HepG2 (cell line): ENCODE data around the gene GIN1. TPM values are rescaled to one million over a fixed set of nuclear protein-coding genes. Genes with fewer than 3 reads are reported as not detected.

Experiments
- ATAC-seq: fragments of 200-7000 bp; cut with Tn5 transposase; 3 replicates; pipeline ENCODE4 v1.9.1; 2020; ENCODE audit warnings: mild to moderate bottlenecking, moderate library complexity
- BruUV-seq: library from RNA; stranded (reverse); fragments of 400-500 nt; replicated peaks from 2 replicates; lab custom pipeline; 2021; lab: Mats Ljungman, UMichigan
- CTCF ChIA-PET: fragments of 300-600 bp; formaldehyde crosslinking; extraction: SDS; loops from one replicate; lab custom pipeline; 2021; ENCODE audit warnings: low total read pairs, inconsistent platforms, low intra/inter-chr PET ratio; lab: Yijun Ruan, JAX
- POLR2A ChIA-PET: fragments of 350-600 bp; sonication (Branson Sonifier 250); formaldehyde crosslinking; loops from one replicate; lab custom pipeline; 2020; ENCODE audit warnings: antibody characterized with exemption, inconsistent platforms; lab: Yijun Ruan, JAX
- DNase-seq: peaks from one replicate; pipeline ENCODE4 v3.0.0-alpha.2; 2015; ENCODE audit warnings: low spot score
- FAIRE-seq: peaks from 3 replicates; lab custom pipeline; 2011; peaks lifted over from hg19 to GRCh38; lab: Jason Lieb, UNC
- H2AFZ ChIP-seq: one replicate; pipeline ENCODE4 v1.6.1; 2011; ENCODE audit warnings: low read length, inconsistent platforms
- H3K27ac ChIP-seq: fragments of 300-600 bp; 3 replicates; pipeline ENCODE4 v1.8.0; 2011; ENCODE audit warnings: mixed run types, mild to moderate bottlenecking, mixed read lengths, low read length, inconsistent platforms; ENCODE audit not compliant: insufficient read depth; ENCODE audit errors: extremely low read length
- H3K27me3 ChIP-seq, 2 experiments: fragments of 200-600 bp in 1 of 2; 2 replicates in 1 of 2; 3 replicates in 1 of 2; pipeline versions ENCODE4 v1.6.0 to v1.8.0; 2011; ENCODE audit warnings: low read length in 2 of 2, mild to moderate bottlenecking in 2 of 2, moderate library complexity in 2 of 2, inconsistent platforms in 1 of 2; ENCODE audit not compliant: insufficient read depth in 2 of 2, control insufficient read depth in 1 of 2
- H3K36me3 ChIP-seq, 2 experiments: fragments of 200-600 bp in 1 of 2; replicated peaks in 1 of 2; 2 replicates in 1 of 2; 3 replicates in 1 of 2; pipeline versions ENCODE4 v1.5.1 to v1.8.0; 2011; ENCODE audit warnings: low read length in 2 of 2, inconsistent platforms in 1 of 2; ENCODE audit not compliant: insufficient read depth in 2 of 2, control insufficient read depth in 1 of 2
- H3K4me1 ChIP-seq: 2 replicates; pipeline ENCODE4 v1.5.1; 2012; ENCODE audit warnings: low read length, inconsistent platforms; ENCODE audit not compliant: insufficient read depth
- H3K4me2 ChIP-seq: 2 replicates; pipeline ENCODE4 v1.6.0; 2011; ENCODE audit warnings: low read depth, low read length, inconsistent platforms
- H3K4me3 ChIP-seq, 3 experiments: fragments of 200-600 bp in 1 of 3; sonication (generic), shearing (Covaris generic) in 1 of 3; replicated peaks in 1 of 3; 2 replicates each; pipeline ENCODE4 v1.5.1; 2011 to 2016; ENCODE audit warnings: low read length in 3 of 3, inconsistent platforms in 2 of 3, low read depth in 2 of 3, mild to moderate bottlenecking in 2 of 3, control low read depth in 1 of 3, mixed read lengths in 1 of 3; ENCODE audit not compliant: insufficient read depth in 1 of 3
- H3K79me2 ChIP-seq: one replicate; pipeline ENCODE4 v1.6.1; 2011; ENCODE audit warnings: low read length, inconsistent platforms; ENCODE audit not compliant: insufficient read depth
- H3K9ac ChIP-seq: 2 replicates; pipeline ENCODE4 v1.6.0; 2011; ENCODE audit warnings: mild to moderate bottlenecking, low read depth, low read length, inconsistent platforms; ENCODE audit not compliant: insufficient read depth
- H3K9me3 ChIP-seq: 2 replicates; pipeline ENCODE4 v1.5.1; 2012; ENCODE audit warnings: mild to moderate bottlenecking, low read length
- H4K20me1 ChIP-seq: 2 replicates; pipeline ENCODE4 v1.6.0; 2011; ENCODE audit warnings: inconsistent platforms, mild to moderate bottlenecking, low read length, moderate library complexity; ENCODE audit not compliant: insufficient read depth
- ARHGAP35 ChIP-seq: sonication (generic); formaldehyde crosslinking; IDR thresholded peaks from 2 replicates; pipeline ENCODE4 v1.9.0; 2022; ENCODE audit warnings: mild to moderate bottlenecking, inconsistent platforms, moderate library complexity, missing genetic modification reagents, borderline replicate concordance
- EED ChIP-seq: sonication (generic); formaldehyde crosslinking; IDR thresholded peaks from 2 replicates; pipeline ENCODE4 v1.5.0; 2020; ENCODE audit warnings: mild to moderate bottlenecking, missing genetic modification reagents
- HNRNPUL1 ChIP-seq: fragments of 200-400 bp; formaldehyde crosslinking; IDR thresholded peaks from 2 replicates; pipeline ENCODE4 v1.6.1; 2017; ENCODE audit warnings: low read depth, mild to moderate bottlenecking, low read length, moderate library complexity
- KMT2B ChIP-seq: IDR thresholded peaks from 2 replicates; pipeline ENCODE4 v1.6.1; 2016; ENCODE audit warnings: missing genetic modification reagents, missing compliant biosample characterization
- MAFG ChIP-seq: sonication (generic); formaldehyde crosslinking; IDR thresholded peaks from 2 replicates; pipeline ENCODE4 v1.5.1; 2020; ENCODE audit warnings: mild to moderate bottlenecking, missing genetic modification reagents
- MAFK ChIP-seq, 2 experiments: IDR thresholded peaks in 1 of 2; conservative IDR thresholded peaks in 1 of 2; 2 replicates each; pipeline ENCODE4 v1.6.1; 2011; ENCODE audit warnings: improper control_type of control experiment in 2 of 2, low read length in 2 of 2
- SOX5 ChIP-seq: IDR thresholded peaks from 2 replicates; pipeline ENCODE4 v1.6.1; 2016; ENCODE audit warnings: borderline replicate concordance
- ZBTB7A ChIP-seq: sonication (generic); formaldehyde crosslinking; IDR thresholded peaks from 2 replicates; pipeline ENCODE4 v1.8.0; 2022; ENCODE audit warnings: mild to moderate bottlenecking, missing genetic modification reagents
- ZNF430 ChIP-seq: sonication (generic); formaldehyde crosslinking; IDR thresholded peaks from 2 replicates; pipeline ENCODE4 v1.9.0; 2021; ENCODE audit warnings: mild to moderate bottlenecking, missing genetic modification reagents
- ZNF607 ChIP-seq: sonication (generic); formaldehyde crosslinking; IDR thresholded peaks from 2 replicates; pipeline ENCODE4 v1.5.1; 2020; ENCODE audit warnings: missing genetic modification reagents, mild to moderate bottlenecking, borderline replicate concordance
- WGBS: methylation state at CpG from one replicate; pipeline ENCODE4 v1.1.6; 2017; ENCODE audit warnings: low lambda C conversion rate; 5-methylcytosine and 5-hydroxymethylcytosine counted together
- in situ Hi-C: cut with HindIII; loops from 2 replicates; pipeline ENCODE4 v1.10.0; 2017; ENCODE audit warnings: low pct_unique_long_range_greater_than_20kb; ENCODE audit not compliant: extremely low pct_ligation_motif_present
- intact Hi-C: fragments of 100-400 bp; cut with micrococcal nuclease; formaldehyde crosslinking; loops from one replicate; pipeline ENCODE4 v1.10.0; 2022; ENCODE audit not compliant: unreplicated experiment
- polyA plus RNA-seq, 8 experiments: library from polyadenylated mRNA; depleted of rRNA in 3 of 8; stranded (reverse) in 7 of 8; unstranded in 1 of 8; fragments of >200 nt; fragmentation: Illumina TruSeq in 4 of 8; extraction: Trizol in 4 of 8; gene quantifications; 2 replicates each; pipeline versions ENCODE4 v1.2.1 to v1.2.3, GENCODE V29; 2011 to 2016; ENCODE audit warnings: low read depth in 4 of 8, missing spikeins in 1 of 8, mixed read lengths in 1 of 8; ENCODE audit not compliant: insufficient read depth in 1 of 8
- total RNA-seq, 5 experiments: library from RNA; depleted of rRNA; stranded (reverse); fragments of >200 nt; fragmentation: Illumina TruSeq; extraction: Trizol; gene quantifications; 2 replicates each; pipeline ENCODE4 v1.2.3, GENCODE V29; 2016; ENCODE audit warnings: low read depth in 1 of 5
- TF ChIP-seq, protein P1 (sequence below): sonication (generic); formaldehyde crosslinking; IDR thresholded peaks from 2 replicates; pipeline ENCODE4 v1.9.0; 2021; ENCODE audit warnings: missing genetic modification reagents, borderline replicate concordance
- TF ChIP-seq, protein P2 (sequence below): sonication (generic); formaldehyde crosslinking; IDR thresholded peaks from 2 replicates; pipeline ENCODE4 v1.4.0; 2020; ENCODE audit warnings: missing genetic modification reagents, mild to moderate bottlenecking, borderline replicate concordance

Gene GIN1
- total and polyA plus RNA-seq, 2 of the 13 experiments (the other 11 are each of a cell fraction or from before 2014, with no cell fraction given): 1.7 to 7.7 TPM

DNA sequence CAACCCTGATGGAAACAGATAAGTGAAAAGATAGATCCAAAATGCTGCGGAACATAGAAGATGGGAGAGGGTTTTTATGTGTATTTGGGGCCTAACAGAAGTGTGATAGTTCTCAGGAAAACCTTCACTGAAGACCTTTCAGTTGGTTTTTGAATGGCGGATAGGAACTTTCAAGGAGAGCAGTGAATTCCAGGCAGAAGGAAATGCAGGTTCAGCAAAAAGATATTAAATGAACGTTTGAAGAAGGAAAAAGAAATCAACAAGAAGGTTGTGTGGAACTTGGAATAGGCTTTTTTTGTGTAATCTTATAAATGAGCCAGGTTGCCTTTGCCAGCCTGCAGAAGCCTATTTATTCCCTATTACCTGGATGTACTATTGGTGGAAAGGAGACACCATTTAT lies 2.3 kb upstream of the GIN1 start:
- peaks cover 33% of the 10 kb centered on the region for H3K4me1 ChIP-seq
- H3K9me3 ChIP-seq: no peaks in the 10 kb centered on the region
- no peak overlapping the region for H3K9ac ChIP-seq
- ATAC-seq (no peak), FAIRE-seq (no peak), DNase-seq (no peak)
- H4K20me1 ChIP-seq: no peaks in the 10 kb centered on the region
- intact Hi-C loops: no loop called here
- POLR2A ChIA-PET: no interaction called here
- no peak overlapping the region for H3K4me3 ChIP-seq
- CTCF ChIA-PET: no interaction called here
- H3K79me2 ChIP-seq: peaks cover 50% of the 10 kb centered on the region
- H3K36me3 ChIP-seq: no peaks in the 10 kb centered on the region
- H2AFZ ChIP-seq: no peak overlapping the region
- H3K27ac ChIP-seq: no peak overlapping the region
- H3K27me3 ChIP-seq: no peaks in the 10 kb centered on the region; a peak in 1 of 5 replicates
- in situ Hi-C loops: no loop called here
- H3K4me2 ChIP-seq: peak overlapping the region; percentile 89
- 84% methylated on average over 3 of the region's 3 CpGs for WGBS
- BruUV-seq: no TSS peak
- TF ChIP-seq ARHGAP35 (CRISPR knock-in tag): no peak
- TF ChIP-seq ZBTB7A (CRISPR knock-in tag): no peak
- no peak for TF ChIP-seq SOX5 (CRISPR knock-in tag)
- no peak for TF ChIP-seq HNRNPUL1
- TF ChIP-seq MAFG (CRISPR knock-in tag): no peak
- peak; percentile 43 to 52 for TF ChIP-seq MAFK (conservative IDR thresholded peaks at IDR 0.05 in 1 of 2, IDR thresholded peaks at IDR 0.05 in 1 of 2; ENCODE audit: low read length in 2 of 2)
- TF ChIP-seq ZNF430 (CRISPR knock-in tag): no peak
- no peak for TF ChIP-seq ZNF607 (CRISPR knock-in tag)

DNA sequence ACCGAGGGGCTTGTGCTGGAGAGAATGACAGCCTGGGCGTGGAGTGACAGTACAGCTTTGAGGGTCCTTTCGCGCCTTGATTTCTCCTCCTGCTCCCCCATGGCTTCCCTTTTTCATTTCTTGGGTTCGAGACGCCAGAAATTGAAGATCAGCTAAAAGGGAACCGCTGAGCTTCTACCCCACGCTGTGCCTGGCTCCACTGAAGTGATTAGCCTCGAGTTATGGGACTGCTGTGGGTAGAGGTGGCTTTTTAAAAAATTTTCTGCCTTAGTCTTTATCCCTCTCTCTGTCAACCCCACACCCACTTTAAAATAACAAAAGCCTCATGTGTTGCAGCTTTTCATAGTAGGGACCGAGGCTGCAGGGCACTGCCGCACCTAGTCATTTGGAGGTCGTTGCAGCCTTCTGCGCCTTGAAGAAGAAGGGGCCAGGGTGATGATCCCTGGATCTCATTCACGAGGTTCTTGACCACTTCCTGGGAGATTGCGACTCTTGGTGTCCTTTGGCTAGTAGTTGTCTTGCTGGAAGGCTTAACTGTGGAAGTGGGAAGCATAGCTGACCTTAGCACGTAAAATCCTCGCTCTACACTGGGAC lies 766 bp upstream of the GIN1 start:
- Histone ChIP-seq H3K27ac (peak overlapping the region; percentile 98), H3K4me3 (peak overlapping the region; percentile 91 to 97 (median 94)), H3K36me3 (no peaks in the 10 kb centered on the region), H3K4me1 (peaks cover 33% of the 10 kb centered on the region), H2AFZ (peak overlapping the region; percentile 81), H3K79me2 (peaks cover 64% of the 10 kb centered on the region), H3K27me3 (no peaks in the 10 kb centered on the region; a peak in 1 of 5 replicates), H3K9me3 (no peaks in the 10 kb centered on the region), H4K20me1 (no peaks in the 10 kb centered on the region), H3K9ac (peak overlapping the region; percentile 90), H3K4me2 (peak overlapping the region; percentile 89)
- POLR2A ChIA-PET: interaction anchor here (1.2 to 1.4 kb wide), 5 partner anchors 11 to 439 kb away, joined by 3 to 15 read pairs (median 5); partner anchors contain the start of gene PAM
- WGBS: 1% methylated on average over 13 of the region's 17 CpGs
- intact Hi-C loops: loop anchor here (1.0 kb wide), 1 partner anchor 19 kb away; no protein-coding TSS in a partner anchor
- DNase-seq (peak; percentile 1), FAIRE-seq (no peak), ATAC-seq (peak; percentile 19)
- CTCF ChIA-PET: no interaction called here
- in situ Hi-C loops: no loop called here
- TSS peak; percentile 68 for BruUV-seq
- TF ChIP-seq, protein P1, sequence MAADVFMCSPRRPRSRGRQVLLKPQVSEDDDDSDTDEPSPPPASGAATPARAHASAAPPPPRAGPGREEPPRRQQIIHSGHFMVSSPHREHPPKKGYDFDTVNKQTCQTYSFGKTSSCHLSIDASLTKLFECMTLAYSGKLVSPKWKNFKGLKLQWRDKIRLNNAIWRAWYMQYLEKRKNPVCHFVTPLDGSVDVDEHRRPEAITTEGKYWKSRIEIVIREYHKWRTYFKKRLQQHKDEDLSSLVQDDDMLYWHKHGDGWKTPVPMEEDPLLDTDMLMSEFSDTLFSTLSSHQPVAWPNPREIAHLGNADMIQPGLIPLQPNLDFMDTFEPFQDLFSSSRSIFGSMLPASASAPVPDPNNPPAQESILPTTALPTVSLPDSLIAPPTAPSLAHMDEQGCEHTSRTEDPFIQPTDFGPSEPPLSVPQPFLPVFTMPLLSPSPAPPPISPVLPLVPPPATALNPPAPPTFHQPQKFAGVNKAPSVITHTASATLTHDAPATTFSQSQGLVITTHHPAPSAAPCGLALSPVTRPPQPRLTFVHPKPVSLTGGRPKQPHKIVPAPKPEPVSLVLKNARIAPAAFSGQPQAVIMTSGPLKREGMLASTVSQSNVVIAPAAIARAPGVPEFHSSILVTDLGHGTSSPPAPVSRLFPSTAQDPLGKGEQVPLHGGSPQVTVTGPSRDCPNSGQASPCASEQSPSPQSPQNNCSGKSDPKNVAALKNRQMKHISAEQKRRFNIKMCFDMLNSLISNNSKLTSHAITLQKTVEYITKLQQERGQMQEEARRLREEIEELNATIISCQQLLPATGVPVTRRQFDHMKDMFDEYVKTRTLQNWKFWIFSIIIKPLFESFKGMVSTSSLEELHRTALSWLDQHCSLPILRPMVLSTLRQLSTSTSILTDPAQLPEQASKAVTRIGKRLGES (CRISPR knock-in tag): no peak
- TF ChIP-seq, protein P2, sequence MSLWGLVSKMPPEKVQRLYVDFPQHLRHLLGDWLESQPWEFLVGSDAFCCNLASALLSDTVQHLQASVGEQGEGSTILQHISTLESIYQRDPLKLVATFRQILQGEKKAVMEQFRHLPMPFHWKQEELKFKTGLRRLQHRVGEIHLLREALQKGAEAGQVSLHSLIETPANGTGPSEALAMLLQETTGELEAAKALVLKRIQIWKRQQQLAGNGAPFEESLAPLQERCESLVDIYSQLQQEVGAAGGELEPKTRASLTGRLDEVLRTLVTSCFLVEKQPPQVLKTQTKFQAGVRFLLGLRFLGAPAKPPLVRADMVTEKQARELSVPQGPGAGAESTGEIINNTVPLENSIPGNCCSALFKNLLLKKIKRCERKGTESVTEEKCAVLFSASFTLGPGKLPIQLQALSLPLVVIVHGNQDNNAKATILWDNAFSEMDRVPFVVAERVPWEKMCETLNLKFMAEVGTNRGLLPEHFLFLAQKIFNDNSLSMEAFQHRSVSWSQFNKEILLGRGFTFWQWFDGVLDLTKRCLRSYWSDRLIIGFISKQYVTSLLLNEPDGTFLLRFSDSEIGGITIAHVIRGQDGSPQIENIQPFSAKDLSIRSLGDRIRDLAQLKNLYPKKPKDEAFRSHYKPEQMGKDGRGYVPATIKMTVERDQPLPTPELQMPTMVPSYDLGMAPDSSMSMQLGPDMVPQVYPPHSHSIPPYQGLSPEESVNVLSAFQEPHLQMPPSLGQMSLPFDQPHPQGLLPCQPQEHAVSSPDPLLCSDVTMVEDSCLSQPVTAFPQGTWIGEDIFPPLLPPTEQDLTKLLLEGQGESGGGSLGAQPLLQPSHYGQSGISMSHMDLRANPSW (CRISPR knock-in tag): 0 out of 2 replicates have a peak, but pooled peaks have one; percentile 19
- TF ChIP-seq KMT2B (CRISPR knock-in tag): no peak
- 0 out of 2 replicates have a peak, but pooled peaks have one; percentile 42 for TF ChIP-seq EED (CRISPR knock-in tag)
